Adrenal gland (tissue), 5 donors: ENCODE data around the gene COG7.

Experiments
- POLR2A ChIP-seq, 2 donors: fragments of 450-650 bp; IDR thresholded peaks; one replicate each; pipeline ENCODE4 v1.6.1; 2017; ENCODE audit warnings: antibody characterized with exemption in 2 of 2, mild to moderate bottlenecking in 2 of 2, moderate library complexity in 1 of 2
- TF ChIP-seq, protein P1 (sequence below), 6 experiments: fragments of 450-650 bp in 4 of 6; fragments of 200-600 bp in 2 of 6; sonication (generic) in 1 of 6; IDR thresholded peaks; 1 replicate in 5 of 6; 2 replicates in 1 of 6; pipeline versions ENCODE4 v1.5.1 to v1.8.0; 2016 to 2021; ENCODE audit warnings: antibody characterized with exemption in 6 of 6, mild to moderate bottlenecking in 2 of 6, moderate library complexity in 1 of 6
- donor health status: DM: no; HTN: no; CAD: no.

DNA sequence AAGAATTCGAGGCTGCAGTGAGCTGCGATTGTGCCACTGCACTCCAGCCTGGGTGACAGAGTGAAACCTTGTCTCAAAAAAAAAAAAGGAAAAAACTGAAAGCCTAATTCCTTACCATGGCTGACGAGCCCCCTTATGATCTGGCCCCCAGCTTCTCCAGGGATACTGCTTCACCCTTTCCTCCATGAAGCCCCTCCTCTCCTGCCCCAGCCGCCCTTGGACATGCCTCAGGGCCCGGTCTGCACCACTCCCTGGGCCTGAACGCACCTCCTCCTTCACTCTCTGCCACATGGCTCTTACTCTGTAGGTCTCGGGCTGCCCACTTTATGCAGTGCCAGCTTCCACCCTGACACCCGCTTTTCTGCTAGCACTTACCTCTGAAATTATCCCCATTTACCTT is 65.3 kb downstream of the COG7 start:
- TF ChIP-seq POLR2A (IDR thresholded peaks at IDR 0.05), result no peak
- TF ChIP-seq, protein P1, sequence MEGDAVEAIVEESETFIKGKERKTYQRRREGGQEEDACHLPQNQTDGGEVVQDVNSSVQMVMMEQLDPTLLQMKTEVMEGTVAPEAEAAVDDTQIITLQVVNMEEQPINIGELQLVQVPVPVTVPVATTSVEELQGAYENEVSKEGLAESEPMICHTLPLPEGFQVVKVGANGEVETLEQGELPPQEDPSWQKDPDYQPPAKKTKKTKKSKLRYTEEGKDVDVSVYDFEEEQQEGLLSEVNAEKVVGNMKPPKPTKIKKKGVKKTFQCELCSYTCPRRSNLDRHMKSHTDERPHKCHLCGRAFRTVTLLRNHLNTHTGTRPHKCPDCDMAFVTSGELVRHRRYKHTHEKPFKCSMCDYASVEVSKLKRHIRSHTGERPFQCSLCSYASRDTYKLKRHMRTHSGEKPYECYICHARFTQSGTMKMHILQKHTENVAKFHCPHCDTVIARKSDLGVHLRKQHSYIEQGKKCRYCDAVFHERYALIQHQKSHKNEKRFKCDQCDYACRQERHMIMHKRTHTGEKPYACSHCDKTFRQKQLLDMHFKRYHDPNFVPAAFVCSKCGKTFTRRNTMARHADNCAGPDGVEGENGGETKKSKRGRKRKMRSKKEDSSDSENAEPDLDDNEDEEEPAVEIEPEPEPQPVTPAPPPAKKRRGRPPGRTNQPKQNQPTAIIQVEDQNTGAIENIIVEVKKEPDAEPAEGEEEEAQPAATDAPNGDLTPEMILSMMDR (IDR thresholded peaks at IDR 0.05), result no peak
